Measurements from ENCODE around the gene BCAS1. TPM values are rescaled to one million over a fixed set of nuclear protein-coding genes. Genes with fewer than 3 reads are reported as not detected.

BCAS1 gene
- total RNA-seq, 2 donors from 2014 or later: not detected

DNA sequence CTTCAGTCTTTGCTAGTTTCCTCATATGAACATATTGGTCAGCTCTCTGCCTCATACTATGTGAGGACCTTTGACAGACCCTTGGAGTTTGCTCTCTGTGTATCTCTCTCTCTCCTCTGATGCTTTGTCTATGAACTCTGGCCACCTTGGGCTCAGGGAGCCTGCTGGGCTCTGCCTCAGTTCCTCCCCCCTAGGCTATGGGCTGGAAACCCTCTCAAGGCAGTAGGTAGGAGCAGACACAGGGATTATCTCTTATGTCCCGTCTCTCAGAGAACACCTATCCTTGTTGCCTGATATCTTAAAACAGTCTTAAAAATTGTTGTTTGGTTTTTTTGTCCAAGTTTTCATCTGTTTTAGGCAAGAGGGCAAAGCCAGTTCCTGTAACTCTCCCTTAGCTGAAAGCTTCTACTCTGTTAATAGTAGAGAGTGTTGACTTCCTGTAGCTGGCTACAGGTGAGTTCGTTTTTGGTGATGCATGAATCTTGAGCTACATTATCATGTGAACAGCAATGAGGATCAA is 68.3 kb downstream of the BCAS1 start:
- TF ChIP-seq, protein P1, sequence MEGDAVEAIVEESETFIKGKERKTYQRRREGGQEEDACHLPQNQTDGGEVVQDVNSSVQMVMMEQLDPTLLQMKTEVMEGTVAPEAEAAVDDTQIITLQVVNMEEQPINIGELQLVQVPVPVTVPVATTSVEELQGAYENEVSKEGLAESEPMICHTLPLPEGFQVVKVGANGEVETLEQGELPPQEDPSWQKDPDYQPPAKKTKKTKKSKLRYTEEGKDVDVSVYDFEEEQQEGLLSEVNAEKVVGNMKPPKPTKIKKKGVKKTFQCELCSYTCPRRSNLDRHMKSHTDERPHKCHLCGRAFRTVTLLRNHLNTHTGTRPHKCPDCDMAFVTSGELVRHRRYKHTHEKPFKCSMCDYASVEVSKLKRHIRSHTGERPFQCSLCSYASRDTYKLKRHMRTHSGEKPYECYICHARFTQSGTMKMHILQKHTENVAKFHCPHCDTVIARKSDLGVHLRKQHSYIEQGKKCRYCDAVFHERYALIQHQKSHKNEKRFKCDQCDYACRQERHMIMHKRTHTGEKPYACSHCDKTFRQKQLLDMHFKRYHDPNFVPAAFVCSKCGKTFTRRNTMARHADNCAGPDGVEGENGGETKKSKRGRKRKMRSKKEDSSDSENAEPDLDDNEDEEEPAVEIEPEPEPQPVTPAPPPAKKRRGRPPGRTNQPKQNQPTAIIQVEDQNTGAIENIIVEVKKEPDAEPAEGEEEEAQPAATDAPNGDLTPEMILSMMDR (conservative IDR thresholded peaks at IDR 0.05): no peak
- Mint-ChIP-seq H3K27ac (no peak overlapping the region), H3K27me3 (ENCODE audit: insufficient read depth) (no peaks in the 10 kb centered on the region), H3K9me3 (peaks cover 10% of the 10 kb centered on the region), H3K36me3 (ENCODE audit: low read depth) (no peaks in the 10 kb centered on the region), H3K4me3 (no peak overlapping the region), H3K4me1 (no peaks in the 10 kb centered on the region)
- 79% methylated on average over 2 of the region's 2 CpGs; no CpG with 5 or more reads in 1 of the 2 experiments for WGBS, 2 experiments (ENCODE audit: insufficient coverage in 1 of 2, insufficient read length in 1 of 2)
- H3K4me3 ChIP-seq (ENCODE audit: low read length): no peak overlapping the region
- H3K9me3 ChIP-seq (ENCODE audit: control insufficient read depth, low read length): no peaks in the 10 kb centered on the region
- no peak overlapping the region for H3K27ac ChIP-seq (ENCODE audit: low read depth, low read length)
- no peaks in the 10 kb centered on the region for H3K4me1 ChIP-seq (ENCODE audit: control insufficient read depth, insufficient read depth, low read length)
- H3K27me3 ChIP-seq (ENCODE audit: control insufficient read depth, insufficient read depth, low read length, poor library complexity, severe bottlenecking): no peaks in the 10 kb centered on the region
- H3K9ac ChIP-seq (ENCODE audit: extremely low read depth, low read length, poor library complexity, severe bottlenecking): no peak overlapping the region
- no peaks in the 10 kb centered on the region for H3K36me3 ChIP-seq (ENCODE audit: control insufficient read depth, insufficient read depth, low read length)
- no peak for DNase-seq

DNA sequence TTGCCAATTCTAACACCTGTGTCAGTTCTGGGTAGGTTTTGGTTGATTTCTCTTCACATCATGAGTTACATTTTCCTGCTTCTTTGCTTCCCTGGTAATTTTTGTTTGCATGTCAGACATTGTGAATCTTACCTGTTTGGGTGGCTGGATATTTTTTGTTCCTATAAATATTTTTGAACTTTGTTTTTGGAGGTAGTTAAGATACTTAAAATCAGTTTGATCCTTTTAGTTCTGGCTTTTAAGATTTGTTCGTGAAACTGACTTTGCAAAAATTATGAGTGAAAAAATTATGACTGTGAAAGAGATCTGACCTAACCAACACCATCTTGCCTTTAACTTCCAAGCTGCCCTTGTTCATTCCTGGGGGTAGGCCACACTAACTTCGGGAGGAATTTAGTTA is 69.5 kb downstream of the BCAS1 start:
- no peaks in the 10 kb centered on the region for H3K36me3 Mint-ChIP-seq (ENCODE audit: low read depth)
- TF ChIP-seq, protein P1 (conservative IDR thresholded peaks at IDR 0.05): no peak
- DNase-seq: no peak
- Histone ChIP-seq H3K9me3 (ENCODE audit: control insufficient read depth, low read length) (no peaks in the 10 kb centered on the region), H3K27ac (ENCODE audit: low read depth, low read length) (no peak overlapping the region), H3K4me1 (ENCODE audit: control insufficient read depth, insufficient read depth, low read length) (no peaks in the 10 kb centered on the region), H3K27me3 (ENCODE audit: control insufficient read depth, insufficient read depth, low read length, poor library complexity, severe bottlenecking) (no peaks in the 10 kb centered on the region), H3K4me3 (ENCODE audit: low read length) (no peak overlapping the region), H3K36me3 (ENCODE audit: control insufficient read depth, insufficient read depth, low read length) (no peaks in the 10 kb centered on the region), H3K9ac (ENCODE audit: extremely low read depth, low read length, poor library complexity, severe bottlenecking) (no peak overlapping the region)
- H3K27me3 Mint-ChIP-seq (ENCODE audit: insufficient read depth): no peaks in the 10 kb centered on the region
- WGBS, 2 experiments (ENCODE audit: insufficient coverage in 1 of 2, insufficient read length in 1 of 2): 100% methylated on average over 1 of the region's 2 CpGs; no CpG with 5 or more reads in 1 of the 2 experiments
- no peaks in the 10 kb centered on the region for H3K4me1 Mint-ChIP-seq
- H3K4me3 Mint-ChIP-seq: no peak overlapping the region
- H3K27ac Mint-ChIP-seq: no peak overlapping the region
- peaks cover 10% of the 10 kb centered on the region for H3K9me3 Mint-ChIP-seq

DNA sequence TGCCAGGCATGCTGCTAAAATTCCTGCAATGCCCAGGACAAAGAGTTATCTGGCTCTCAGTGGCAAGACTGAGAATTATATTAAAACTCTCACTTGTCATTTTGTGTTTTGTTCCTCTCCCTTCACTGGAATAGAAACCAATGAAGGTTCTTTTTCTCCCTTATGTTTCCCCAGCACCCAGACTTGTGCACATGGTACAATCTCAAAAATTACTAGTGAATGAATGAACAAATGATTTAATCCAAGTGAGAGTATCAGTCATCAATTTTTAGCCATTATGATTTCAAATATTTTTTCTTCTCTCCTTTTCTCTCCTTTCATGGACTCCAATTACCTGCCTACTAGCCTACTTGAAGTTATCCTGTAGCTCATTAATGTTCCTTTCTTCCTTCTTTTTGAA is 70.1 kb downstream of the BCAS1 start:
- H3K9me3 ChIP-seq (ENCODE audit: control insufficient read depth, low read length): no peaks in the 10 kb centered on the region
- TF ChIP-seq, protein P1 (conservative IDR thresholded peaks at IDR 0.05): no peak
- H3K4me1 ChIP-seq (ENCODE audit: control insufficient read depth, insufficient read depth, low read length): no peaks in the 10 kb centered on the region
- Mint-ChIP-seq H3K36me3 (ENCODE audit: low read depth) (no peaks in the 10 kb centered on the region), H3K9me3 (peaks cover 10% of the 10 kb centered on the region), H3K4me1 (no peaks in the 10 kb centered on the region), H3K27ac (no peak overlapping the region), H3K27me3 (ENCODE audit: insufficient read depth) (no peaks in the 10 kb centered on the region), H3K4me3 (no peak overlapping the region)
- DNase-seq: no peak
- no peak overlapping the region for H3K4me3 ChIP-seq (ENCODE audit: low read length)
- no peaks in the 10 kb centered on the region for H3K36me3 ChIP-seq (ENCODE audit: control insufficient read depth, insufficient read depth, low read length)
- H3K27me3 ChIP-seq (ENCODE audit: control insufficient read depth, insufficient read depth, low read length, poor library complexity, severe bottlenecking): no peaks in the 10 kb centered on the region
- H3K9ac ChIP-seq (ENCODE audit: extremely low read depth, low read length, poor library complexity, severe bottlenecking): no peak overlapping the region
- no peak overlapping the region for H3K27ac ChIP-seq (ENCODE audit: low read depth, low read length)
